Fibroblast of peridontal ligament (primary cell): ENCODE results near the gene EDN2.

Experiments
- DNase-seq: peaks from one replicate; pipeline ENCODE4 v3.0.0-alpha.2; 2010; ENCODE audit errors: extremely low read depth

Gene EDN2

DNA sequence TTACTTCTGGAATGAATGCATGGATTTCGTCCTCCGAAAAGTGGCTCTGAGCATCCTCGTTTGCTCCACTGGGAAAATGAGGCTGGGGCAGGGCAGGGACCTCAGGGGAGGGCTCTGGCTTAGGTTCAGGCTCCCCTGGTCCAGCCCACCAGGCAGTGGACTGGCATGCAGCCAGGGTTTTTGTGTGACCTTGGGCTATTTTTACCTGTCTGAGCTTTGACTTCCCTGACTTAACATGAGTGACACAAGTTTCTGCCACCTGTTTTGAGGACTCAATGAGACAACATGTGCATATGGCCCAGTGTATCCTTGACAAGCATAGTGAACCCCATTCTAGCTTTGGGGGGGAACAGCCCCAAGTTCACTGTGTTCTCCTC, 32.6 kb upstream of the EDN2 start:
- no peak for DNase-seq

DNA sequence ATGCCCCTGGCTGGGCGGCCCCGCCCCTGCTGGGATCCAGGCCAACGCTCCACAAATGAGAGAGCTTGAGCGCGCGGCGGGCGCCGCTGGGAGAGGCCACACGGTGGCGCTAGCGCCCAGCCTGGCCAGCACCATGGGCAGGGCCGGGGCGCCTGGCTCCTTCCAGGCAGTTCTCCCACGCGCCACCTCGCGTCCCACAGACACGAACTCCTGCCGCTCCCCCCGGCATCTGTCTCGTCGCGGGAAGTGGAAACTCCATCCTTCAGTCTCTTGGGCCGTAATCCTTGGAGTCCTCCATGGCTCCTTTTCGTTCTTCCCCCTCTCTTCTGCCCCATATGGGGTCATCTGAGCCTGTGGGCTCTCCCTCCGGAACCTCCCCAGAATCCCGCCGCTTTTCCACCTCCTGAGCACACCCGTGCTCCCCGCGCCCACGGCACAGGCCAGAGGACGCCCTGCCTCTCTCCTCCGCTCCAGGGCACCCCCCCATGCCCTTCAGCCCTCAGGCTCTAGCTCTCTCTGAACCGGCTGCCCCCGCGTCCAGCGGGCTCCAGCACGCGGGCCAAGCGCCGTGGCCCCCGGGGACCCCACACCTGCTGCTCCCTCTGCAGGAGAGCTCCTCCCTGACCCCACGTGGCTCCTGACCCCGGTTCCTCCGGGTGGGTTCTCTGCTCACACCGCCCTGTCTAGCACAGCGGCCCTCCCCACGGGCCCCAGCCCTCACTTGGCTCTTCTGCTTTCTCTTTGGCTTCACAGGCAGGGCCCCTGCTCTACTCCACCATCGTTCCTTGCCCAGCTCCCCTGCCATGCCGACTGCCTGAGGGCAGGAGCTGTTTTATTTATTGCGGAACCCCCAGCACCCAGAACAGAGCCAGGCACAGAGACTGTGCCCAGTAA, 31.9 kb upstream of the EDN2 start:
- DNase-seq = peak; percentile 86

DNA sequence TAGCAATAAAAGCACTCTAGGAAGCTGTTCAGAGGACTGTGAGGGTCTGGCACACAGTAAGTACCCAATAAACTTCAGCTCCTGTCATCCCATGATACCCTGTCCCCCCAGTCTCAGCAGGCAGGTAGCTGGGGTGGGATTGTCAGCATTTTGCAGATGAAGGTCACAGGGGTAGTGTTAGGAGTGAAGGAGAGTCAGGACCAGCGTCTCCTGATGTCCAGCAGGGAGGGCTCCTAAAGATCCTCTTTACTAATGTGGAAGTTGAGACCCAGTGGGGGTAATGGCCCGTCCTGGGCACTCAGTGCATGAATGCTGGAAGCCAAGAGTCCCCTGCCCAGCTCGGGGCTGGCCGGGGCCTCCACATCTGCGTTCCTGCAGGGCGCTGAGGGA, 31.3 kb upstream of the EDN2 start:
- no peak for DNase-seq

DNA sequence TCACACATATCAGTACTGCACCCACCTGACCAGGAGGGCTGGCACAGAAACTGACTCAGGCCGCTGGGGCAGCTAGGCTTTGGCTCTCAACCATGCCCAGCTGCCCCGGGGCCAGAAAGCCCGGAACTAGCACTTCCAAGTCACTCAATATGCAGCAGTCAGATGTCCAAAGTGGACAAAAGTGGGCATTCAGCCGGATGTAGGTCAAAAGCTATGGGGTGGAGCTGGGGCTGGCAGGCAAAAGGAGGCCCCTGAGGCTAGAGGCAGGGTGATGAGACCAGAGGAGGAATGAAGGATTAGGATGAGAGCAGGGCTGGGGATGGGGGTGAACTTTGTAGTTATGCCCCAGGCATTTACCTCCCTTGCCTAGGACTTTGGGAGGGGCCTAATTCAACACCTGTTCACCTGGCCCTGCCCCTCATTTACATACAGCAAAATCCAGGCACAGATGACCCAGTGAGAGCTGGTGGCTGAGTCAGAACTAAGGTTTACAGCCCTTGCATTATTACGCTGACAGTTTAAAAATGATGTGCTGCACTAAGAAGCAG, 30.7 kb upstream of the EDN2 start:
- no peak for DNase-seq

DNA sequence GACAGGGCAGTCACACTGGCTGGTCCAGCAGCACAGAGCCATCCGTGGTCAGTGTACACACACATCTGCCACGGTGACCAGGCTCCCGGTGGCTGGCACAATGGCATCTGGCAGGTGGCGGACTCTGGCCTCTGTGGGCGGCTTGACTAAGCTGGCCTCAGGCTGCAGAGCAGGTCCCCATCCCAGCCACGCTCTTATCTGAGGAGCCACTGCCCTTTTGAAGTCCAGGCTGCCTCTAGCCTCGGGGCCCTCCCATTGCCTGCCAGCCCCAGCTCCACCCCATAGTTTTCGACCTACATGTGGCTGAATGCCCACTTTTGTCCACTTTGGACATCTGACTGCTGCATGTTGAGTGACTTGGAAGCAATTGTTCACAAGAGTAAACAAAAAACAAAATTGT, 29.9 kb upstream of the EDN2 start:
- no peak for DNase-seq

DNA sequence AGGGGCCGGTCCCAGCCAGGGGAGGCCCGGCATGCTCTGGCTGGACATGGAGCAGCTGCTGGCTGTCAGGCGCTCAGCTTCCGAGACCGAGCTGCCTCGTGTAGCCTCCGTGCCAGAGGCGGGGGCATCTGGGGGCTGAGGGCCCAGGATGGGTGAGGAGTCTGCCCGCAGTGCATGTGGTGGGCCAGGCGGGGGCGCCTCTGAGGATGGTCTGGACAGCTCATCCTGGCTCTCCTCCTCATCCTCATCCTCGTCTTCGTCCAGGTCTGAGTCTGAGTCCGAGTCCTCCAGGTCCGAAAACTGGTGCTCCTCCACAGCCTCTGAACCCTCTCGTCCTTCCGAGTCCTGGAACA, 28.9 kb upstream of the EDN2 start:
- no peak for DNase-seq

DNA sequence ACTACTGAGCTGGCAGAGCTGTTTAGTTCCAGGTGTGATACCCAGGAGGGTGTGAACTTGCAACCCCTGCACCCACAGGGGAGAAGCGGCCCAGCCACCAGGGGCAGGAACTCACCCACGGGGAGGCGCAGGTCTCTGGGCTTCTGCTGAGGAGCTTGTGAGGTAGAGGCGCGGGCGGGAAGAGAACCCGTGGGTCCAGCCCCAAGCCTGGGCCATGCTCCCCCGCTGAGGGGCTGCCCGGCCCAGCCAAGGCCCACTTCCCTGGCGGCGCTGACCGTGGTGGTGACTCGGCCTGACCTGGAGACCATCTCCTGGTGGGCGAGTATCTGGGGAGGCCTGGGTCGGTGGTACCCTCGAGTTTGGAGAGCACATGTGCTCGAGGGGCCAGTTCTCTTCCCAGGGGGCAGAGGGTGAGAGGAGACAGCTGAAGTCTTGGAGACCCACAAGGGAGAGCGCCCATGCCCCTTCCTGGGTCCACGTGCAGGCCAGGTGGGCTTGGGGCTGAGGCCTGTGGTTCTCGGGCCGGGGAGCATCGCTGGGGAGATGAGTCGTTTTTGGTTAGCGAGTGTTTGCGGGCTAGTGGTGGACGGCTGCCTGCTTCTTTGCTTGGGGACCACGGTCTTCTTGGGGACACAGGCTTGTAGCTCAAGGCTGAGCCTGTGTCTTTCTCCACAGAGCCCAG, 28.4 kb upstream of the EDN2 start:
- no peak for DNase-seq

DNA sequence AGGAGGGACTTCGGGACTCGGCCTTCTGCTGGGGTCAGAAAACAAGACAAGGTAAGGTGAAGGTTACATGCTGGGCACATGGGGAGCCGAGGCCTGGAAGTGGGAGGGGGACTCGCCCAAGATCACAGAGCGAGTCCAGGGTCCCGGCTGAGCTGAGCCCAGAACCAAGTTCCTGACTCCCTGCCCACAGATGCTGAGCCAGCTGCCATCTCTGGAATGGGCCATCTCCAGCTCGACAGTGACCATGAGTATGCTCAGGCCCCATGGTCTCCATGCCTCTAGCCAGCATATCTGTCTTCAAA, 26.7 kb upstream of the EDN2 start:
- no peak for DNase-seq

DNA sequence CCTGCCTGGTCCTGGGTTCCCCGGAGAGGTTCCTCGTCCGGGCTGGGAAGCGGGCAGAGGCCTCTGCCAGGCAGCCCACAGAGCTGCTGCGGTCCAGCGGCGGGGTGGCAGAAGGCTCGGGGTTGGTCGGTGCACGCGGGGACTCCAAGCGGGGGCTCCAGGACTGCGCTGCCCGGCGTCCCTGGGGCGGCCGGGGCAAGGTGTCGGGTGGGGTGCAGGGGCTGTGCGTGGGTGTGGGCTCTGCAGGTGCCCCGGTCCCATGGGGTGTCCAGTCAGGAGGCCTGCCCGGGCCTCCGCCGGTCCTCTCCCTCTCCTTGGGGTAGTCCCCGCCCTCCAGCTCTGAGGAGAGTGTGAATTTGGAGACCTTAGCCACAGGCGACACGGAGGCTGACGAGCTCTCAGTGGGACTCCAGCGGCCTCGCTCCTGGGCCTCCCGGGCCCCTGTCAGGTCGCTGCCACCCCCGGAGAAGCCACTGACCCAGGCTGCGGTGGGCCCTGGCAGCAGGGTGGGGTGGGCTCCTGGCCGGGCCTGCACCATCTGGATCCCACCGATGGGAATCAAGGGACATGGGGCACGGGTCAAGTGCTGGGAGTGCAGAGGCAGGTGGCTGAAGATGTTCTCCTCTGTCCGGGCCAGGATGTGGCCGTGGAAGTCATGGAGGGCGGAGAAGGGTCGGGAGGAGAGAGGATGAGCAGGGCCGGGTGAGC, 26.2 kb upstream of the EDN2 start:
- DNase-seq = no peak

DNA sequence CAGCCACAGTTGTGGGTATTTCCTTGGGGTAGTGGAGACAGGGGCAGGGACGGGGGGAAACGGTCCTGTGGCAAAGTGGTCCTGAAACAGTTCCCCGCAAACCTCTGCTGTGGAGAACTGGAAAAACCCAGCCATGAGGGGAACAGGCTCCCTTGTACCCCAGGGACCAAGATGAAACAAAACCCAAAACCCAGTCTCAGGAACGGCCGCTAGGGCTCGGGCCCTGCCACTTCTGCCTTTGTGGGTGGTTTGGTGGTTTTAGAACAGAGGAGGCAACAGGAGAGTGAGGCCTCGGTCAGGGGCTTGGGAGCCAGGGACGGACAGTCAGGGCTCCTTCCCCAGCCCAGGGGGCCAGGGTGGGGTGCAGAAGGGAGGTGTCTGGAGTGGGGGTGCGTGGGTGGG, 24.8 kb upstream of the EDN2 start:
- DNase-seq = no peak

DNA sequence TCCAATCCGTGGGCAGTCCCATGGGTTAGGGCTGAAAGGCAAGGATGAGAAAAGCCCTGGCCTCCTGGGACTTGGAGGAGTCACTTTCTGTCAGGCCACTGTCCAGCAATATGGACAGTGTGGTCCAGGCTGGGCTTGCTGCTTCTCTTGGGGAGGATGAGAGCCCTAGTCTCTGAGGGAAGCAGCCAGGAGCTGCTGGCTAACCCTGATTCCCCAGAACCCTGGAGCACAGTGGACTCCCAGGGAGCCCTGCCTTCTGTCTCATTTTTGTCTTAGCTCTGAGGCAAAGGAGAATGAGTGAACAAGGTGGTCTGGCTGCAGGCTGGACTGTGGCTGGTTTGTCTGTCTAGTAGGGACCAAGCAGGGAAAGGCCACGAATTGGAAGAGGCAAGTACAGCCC, 23.8 kb upstream of the EDN2 start:
- no peak for DNase-seq

DNA sequence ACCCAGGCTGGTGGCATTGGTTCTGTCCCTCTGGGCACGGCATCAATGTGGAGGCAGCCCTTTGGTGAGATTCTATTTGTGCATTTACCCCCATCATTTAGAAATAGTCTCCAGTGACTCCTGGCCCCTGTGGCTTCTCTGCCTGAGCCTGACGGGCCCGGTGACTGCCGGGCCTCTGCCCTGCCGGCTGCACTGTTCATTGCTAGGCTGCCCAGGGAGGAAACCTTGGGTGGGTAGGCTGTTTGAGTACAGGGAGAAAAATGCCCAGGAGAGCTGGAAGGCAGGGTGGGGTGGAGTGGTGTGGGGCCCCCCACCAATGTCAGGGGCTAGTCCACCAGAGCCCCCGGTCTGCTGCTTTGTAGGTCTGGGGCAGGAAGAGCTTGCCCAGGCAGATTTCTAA, 23.4 kb upstream of the EDN2 start:
- DNase-seq = no peak

DNA sequence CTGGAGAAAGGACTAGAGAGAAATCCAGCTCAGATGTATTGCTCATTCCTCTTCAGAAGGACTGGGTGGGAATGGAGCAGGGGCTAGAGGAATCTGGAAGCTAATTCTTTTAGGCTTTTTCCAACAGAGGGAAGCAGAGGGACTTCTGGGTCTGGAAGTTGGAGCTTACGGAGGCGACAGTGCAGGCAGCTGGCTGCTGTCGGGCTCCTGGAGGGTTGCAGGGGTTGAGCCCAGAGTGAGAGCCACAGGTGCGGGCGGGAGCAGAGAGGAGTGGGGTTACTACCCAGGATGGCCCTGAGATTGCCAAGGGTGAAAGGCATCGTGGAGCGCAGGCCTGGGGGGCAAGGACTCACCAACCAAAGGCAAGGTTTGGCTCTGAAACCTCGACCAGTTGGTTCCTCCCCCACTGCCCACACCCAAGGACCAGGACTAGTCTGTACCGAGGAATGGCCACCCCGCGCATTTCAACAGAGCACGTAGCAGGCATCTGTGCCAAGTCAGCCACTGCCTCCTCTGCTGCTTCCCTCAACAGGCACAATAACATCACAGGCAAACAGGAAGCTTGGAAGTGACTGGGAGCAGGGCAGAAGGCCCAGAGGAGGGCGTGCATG, 22.7 kb upstream of the EDN2 start:
- DNase-seq = no peak

DNA sequence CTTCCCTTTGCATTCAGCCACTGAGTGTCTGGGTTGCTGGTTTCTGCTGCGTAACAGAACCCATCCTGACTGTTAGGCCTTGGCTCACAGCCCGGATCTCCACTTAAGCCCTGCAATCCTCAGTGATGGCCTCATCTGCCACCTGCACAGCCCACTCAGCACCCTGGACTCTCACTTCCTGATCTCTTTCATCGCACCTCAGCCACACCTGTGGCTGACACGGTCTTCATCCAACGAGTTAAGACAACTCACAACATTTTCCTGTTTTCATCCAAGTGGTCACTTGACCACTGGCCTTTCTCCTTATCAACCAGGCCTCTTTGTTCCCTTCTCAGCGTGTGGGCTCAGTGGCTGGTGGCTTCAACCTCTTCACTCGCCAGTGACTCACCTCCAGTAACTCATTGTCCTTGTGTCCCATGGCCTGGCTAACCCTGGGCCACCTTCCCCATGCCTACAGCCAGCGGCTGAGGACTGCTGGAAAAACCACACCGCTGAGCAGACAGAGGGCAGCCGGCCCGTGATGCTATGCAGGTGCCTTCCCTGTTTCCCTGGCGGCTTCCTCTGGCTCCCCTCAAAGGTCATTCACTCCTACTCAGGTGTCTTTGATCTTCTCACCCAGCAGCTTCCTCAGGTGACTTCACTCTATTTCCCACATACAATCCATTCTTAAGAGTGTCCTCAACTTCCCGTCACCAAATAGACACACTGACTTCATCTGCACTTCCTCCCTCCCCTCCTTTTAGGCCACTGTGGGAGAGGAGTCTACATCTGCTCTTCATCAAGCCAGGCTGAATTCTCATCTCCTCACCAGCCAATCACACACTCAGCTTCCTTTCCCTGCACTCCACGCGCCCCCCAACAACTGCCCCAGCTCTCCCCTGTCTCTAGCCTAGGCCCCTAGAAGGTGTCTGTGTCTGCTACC, 19.9 kb upstream of the EDN2 start:
- peak; percentile 49 for DNase-seq

DNA sequence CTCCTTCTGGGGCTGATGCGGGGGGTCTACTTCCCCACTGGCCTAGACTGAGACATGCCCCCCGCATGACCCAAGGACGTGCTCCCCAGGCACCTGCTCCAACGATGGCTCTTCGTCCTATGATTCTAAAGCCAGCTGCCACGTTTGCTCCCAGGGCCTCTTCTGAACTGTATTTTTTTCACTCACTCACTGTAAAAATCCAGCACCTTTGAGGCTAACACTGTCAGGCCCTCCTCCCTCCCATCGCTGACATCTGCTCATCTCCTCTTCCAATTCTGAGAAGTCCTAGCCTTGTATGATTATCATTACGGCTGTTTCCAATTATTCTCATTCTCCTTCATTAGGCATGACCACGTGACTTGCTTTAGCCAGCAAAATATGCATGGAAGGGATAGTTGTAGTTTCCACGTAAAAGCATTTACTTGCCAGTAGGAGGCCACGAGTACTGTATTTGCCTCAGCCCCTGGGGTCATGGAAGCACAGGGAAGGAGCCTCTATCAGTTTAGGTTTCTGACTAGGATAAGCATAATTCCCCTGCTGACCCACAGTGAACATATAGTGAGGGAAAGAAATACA, 19.1 kb upstream of the EDN2 start:
- peak; percentile 60 for DNase-seq

DNA sequence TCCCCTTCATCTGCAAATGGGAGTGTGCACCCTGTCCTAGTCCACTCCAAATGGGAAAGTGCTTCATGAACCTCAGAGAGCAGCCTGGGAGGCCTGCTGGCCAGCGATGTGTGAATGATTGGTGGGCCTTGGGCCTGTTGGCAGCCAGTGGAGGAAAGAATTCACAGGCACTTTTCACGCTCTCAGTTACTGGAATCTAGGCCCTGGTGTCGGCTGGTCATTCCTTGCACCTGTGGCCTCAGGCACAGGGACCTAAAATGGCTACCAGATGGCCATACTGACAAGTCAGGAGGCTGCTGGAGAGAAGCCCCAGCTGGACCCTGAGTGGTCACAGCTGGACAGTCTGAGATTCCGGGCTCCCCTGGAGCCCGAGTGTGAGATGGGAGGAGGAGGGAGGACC, 18.4 kb upstream of the EDN2 start:
- no peak for DNase-seq

DNA sequence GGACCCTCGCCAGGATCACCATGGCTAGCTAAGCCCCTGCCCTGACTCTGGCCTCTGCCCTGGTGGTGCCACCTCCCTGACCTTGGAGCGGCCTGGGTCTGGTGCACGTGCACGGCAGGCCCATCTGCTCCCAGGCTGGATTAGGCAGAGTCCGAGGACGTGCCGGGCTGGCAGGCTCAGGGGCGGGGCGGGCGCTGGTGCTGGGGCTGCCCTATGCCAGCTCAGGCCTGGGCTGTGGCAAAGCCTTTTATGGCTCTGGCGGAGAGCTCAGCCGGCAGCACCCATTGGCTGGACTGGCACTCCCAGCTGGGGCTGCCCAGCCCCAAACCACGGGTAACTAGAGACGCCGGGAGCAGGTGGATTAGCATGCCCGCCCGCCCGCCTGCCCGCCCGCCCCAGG, 17.1 kb upstream of the EDN2 start:
- DNase-seq = no peak

DNA sequence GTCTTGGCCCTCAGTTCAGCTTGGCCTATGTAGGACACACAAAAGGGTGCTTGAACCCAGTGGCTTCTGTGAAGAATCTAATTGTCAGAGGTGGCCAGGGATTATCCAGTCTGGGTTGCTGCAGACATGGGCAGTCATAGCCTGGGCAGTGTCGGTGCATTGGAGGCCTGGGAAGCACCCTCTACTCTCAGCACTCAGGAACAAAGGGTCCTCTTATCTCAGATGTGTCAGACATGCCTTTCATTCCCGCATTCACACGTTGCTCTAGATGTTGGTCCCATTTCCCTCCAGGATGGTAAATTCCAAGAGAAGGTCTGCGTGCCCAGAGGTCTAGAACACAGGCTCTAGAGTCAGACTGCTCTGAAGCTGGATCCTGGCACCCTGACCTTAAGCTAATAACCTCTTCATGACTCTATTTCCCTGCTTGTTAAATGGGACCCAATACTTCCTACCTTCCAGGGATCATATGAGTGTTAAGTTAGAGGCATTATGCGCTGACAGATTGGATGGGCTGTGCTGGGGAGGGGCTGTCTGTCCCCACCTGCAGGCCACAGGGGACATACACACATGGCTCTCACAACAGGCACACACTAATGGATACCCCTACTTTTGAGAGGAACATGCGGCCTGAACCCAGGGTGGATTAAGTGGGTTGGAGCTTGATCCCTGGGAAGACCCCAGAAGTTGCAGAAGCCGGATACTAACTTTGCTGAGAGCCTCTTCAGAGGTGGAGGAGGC, 16.5 kb upstream of the EDN2 start:
- no peak for DNase-seq

DNA sequence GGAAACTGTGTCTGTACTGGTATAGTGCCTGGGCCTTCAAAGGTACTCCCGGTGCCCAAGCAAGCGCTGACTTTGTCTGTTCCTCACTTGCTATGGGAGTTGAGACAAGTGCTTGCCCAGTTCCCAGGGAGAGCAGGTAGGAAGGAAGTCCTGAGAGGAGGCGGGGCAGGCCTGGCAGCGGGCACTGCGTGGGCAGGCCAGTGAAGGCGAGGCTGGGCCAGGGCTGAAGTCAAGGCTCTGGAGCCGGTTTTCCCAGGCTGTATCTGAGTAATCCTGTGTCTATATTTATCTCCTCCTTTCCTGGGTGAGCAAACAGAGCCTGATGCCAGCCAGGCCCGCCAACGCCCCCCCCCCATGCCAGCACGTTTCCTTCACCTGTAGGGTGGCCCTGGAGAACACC, 15.9 kb upstream of the EDN2 start:
- no peak for DNase-seq

DNA sequence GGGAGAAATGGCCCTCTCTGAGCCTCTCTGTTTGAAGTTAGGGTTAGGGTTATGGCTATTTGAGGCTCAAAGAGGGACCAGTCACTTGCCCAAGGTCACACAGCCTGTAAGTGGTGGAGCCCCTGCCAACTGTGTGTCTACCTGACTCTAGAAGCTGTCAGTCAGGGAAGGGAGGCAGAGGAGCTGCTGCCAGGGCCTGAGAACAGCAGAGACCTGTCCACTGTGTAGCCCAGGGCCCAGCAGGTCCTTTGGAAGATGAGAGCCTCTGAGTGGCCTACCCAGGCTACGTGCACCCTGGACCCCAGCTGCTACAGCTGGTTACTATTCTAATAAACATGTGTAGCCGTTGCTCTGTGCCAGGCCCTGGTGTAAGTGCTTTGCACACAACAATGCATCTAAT, 15.1 kb upstream of the EDN2 start:
- DNase-seq = no peak
